Fibroblast of mammary gland (primary cell): ENCODE measurements around the gene GALNT10.

Experiments used
- DNase-seq: peaks from one replicate; pipeline ENCODE4 v3.0.0-alpha.2; 2010; ENCODE audit warnings: low read depth
- H3K4me3 ChIP-seq: 2 replicates; pipeline ENCODE4 v1.5.1; 2011; ENCODE audit warnings: low read depth, mild to moderate bottlenecking, low read length, moderate library complexity; ENCODE audit not compliant: control insufficient read depth
- CTCF ChIP-seq: conservative IDR thresholded peaks from 2 replicates; pipeline ENCODE4 v1.5.1; 2011; ENCODE audit warnings: low read depth, low read length, inconsistent platforms; ENCODE audit not compliant: control insufficient read depth, insufficient read depth

GALNT10 gene

GRCh38 chr5:154349626-154350264 is 159.2 kb downstream of the GALNT10 start:
- no peak for DNase-seq
- TF ChIP-seq CTCF: no peak
- H3K4me3 ChIP-seq: no peak overlapping the region

- no peak for TF ChIP-seq CTCF
- no peak overlapping the region for H3K4me3 ChIP-seq
- no peak for DNase-seq
These were observed 160.6 kb downstream of the GALNT10 start for GRCh38 chr5:154351141-154351540.

GRCh38 chr5:154351566-154351965 is 161.0 kb downstream of the GALNT10 start:
- no peak for TF ChIP-seq CTCF
- no peak overlapping the region for H3K4me3 ChIP-seq
- no peak for DNase-seq

GRCh38 chr5:154352960-154353548 is 162.5 kb downstream of the GALNT10 start:
- H3K4me3 ChIP-seq: no peak overlapping the region
- no peak for DNase-seq
- TF ChIP-seq CTCF: no peak

- TF ChIP-seq CTCF: no peak
- no peak for DNase-seq
- no peak overlapping the region for H3K4me3 ChIP-seq
These were observed 164.6 kb downstream of the GALNT10 start for GRCh38 chr5:154355129-154355611.

- no peak overlapping the region for H3K4me3 ChIP-seq
- no peak for TF ChIP-seq CTCF
- peak; percentile 30 for DNase-seq
These were observed 165.6 kb downstream of the GALNT10 start for GRCh38 chr5:154356020-154356655.
